ENCODE data around the gene KRT37.
"Not testable (repeated sequence)": the region's sequence is repeated elsewhere in the genome, so short reads cannot be mapped to it uniquely, and the experiment has no call there.

Gene KRT37

GRCh38 chr17:41440531-41441033 lies 16.2 kb upstream of the KRT37 start, which contains the start of gene KRT38:
Gene KRT38, minus strand, starts transcription at chr17:41440983. Its CDS starts 62 bp downstream, at chr17:41440921.
- in situ Hi-C loops (cut with HindIII; ENCODE audit: low pct_ligation_motif_present, low pct_unique_long_range_greater_than_20kb, low sequenced_read_pairs): no loop called here
- DNase-seq: no peak

- in situ Hi-C loops (cut with HindIII; ENCODE audit: low pct_ligation_motif_present, low pct_unique_long_range_greater_than_20kb, low sequenced_read_pairs): no loop called here
- DNase-seq: no peak
Measured at GRCh38 chr17:41439375-41439774, 15.0 kb upstream of the KRT37 start.

- in situ Hi-C loops (cut with HindIII; ENCODE audit: low pct_ligation_motif_present, low pct_unique_long_range_greater_than_20kb, low sequenced_read_pairs): no loop called here
- DNase-seq: no peak
Measured at GRCh38 chr17:41437769-41438168, 13.4 kb upstream of the KRT37 start.

- in situ Hi-C loops (cut with HindIII; ENCODE audit: low pct_ligation_motif_present, low pct_unique_long_range_greater_than_20kb, low sequenced_read_pairs): no loop called here
- no peak for DNase-seq
Measured at GRCh38 chr17:41437254-41437653, 12.9 kb upstream of the KRT37 start.

GRCh38 chr17:41434415-41434814 lies 10.0 kb upstream of the KRT37 start:
- in situ Hi-C loops (cut with HindIII; ENCODE audit: low pct_ligation_motif_present, low pct_unique_long_range_greater_than_20kb, low sequenced_read_pairs): no loop called here
- DNase-seq: no peak

GRCh38 chr17:41434005-41434404 lies 9.6 kb upstream of the KRT37 start:
- DNase-seq: no peak
- in situ Hi-C loops (cut with HindIII; ENCODE audit: low pct_ligation_motif_present, low pct_unique_long_range_greater_than_20kb, low sequenced_read_pairs): no loop called here

GRCh38 chr17:41433586-41433985 lies 9.2 kb upstream of the KRT37 start:
- DNase-seq: no peak
- in situ Hi-C loops (cut with HindIII; ENCODE audit: low pct_ligation_motif_present, low pct_unique_long_range_greater_than_20kb, low sequenced_read_pairs): no loop called here

- DNase-seq; in situ Hi-C loops (cut with HindIII; ENCODE audit: low pct_ligation_motif_present, low pct_unique_long_range_greater_than_20kb, low sequenced_read_pairs): not testable (repeated sequence)
Measured at GRCh38 chr17:41430376-41430775, 6.0 kb upstream of the KRT37 start.

GRCh38 chr17:41429667-41430066 lies 5.3 kb upstream of the KRT37 start:
- DNase-seq: no peak
- in situ Hi-C loops (cut with HindIII; ENCODE audit: low pct_ligation_motif_present, low pct_unique_long_range_greater_than_20kb, low sequenced_read_pairs): no loop called here

GRCh38 chr17:41428591-41429291 lies 4.4 kb upstream of the KRT37 start:
- no peak for DNase-seq
- in situ Hi-C loops (cut with HindIII; ENCODE audit: low pct_ligation_motif_present, low pct_unique_long_range_greater_than_20kb, low sequenced_read_pairs): no loop called here

- in situ Hi-C loops (cut with HindIII; ENCODE audit: low pct_ligation_motif_present, low pct_unique_long_range_greater_than_20kb, low sequenced_read_pairs); DNase-seq: not testable (repeated sequence)
Measured at GRCh38 chr17:41422586-41422985, 1.8 kb downstream of the KRT37 start.

- in situ Hi-C loops (cut with HindIII; ENCODE audit: low pct_ligation_motif_present, low pct_unique_long_range_greater_than_20kb, low sequenced_read_pairs): no loop called here
- no peak for DNase-seq
Measured at GRCh38 chr17:41421617-41422016, 2.8 kb downstream of the KRT37 start.

GRCh38 chr17:41421116-41421515 lies 3.3 kb downstream of the KRT37 start:
- in situ Hi-C loops (cut with HindIII; ENCODE audit: low pct_ligation_motif_present, low pct_unique_long_range_greater_than_20kb, low sequenced_read_pairs): no loop called here
- no peak for DNase-seq

- in situ Hi-C loops (cut with HindIII; ENCODE audit: low pct_ligation_motif_present, low pct_unique_long_range_greater_than_20kb, low sequenced_read_pairs): no loop called here
- DNase-seq: no peak
Measured at GRCh38 chr17:41420134-41420533, 4.3 kb downstream of the KRT37 start.

GRCh38 chr17:41419716-41420115 lies 4.7 kb downstream of the KRT37 start:
- in situ Hi-C loops (cut with HindIII; ENCODE audit: low pct_ligation_motif_present, low pct_unique_long_range_greater_than_20kb, low sequenced_read_pairs): no loop called here
- DNase-seq: no peak

- DNase-seq: no peak
- in situ Hi-C loops (cut with HindIII; ENCODE audit: low pct_ligation_motif_present, low pct_unique_long_range_greater_than_20kb, low sequenced_read_pairs): no loop called here
Measured at GRCh38 chr17:41418116-41418860, 6.1 kb downstream of the KRT37 start.

GRCh38 chr17:41417576-41418015 lies 6.8 kb downstream of the KRT37 start:
- no peak for DNase-seq
- in situ Hi-C loops (cut with HindIII; ENCODE audit: low pct_ligation_motif_present, low pct_unique_long_range_greater_than_20kb, low sequenced_read_pairs): no loop called here

- DNase-seq: no peak
- in situ Hi-C loops (cut with HindIII; ENCODE audit: low pct_ligation_motif_present, low pct_unique_long_range_greater_than_20kb, low sequenced_read_pairs): no loop called here
Measured at GRCh38 chr17:41417127-41417526, 7.3 kb downstream of the KRT37 start.

GRCh38 chr17:41416479-41416878 lies 7.9 kb downstream of the KRT37 start:
- DNase-seq: no peak
- in situ Hi-C loops (cut with HindIII; ENCODE audit: low pct_ligation_motif_present, low pct_unique_long_range_greater_than_20kb, low sequenced_read_pairs): no loop called here

Measured in ACHN (cell line).